ENCODE results near the gene STK4.

GRCh38 chr20:45056473-45057173 lies 90.3 kb downstream of the STK4 start:
- TF ChIP-seq, protein P1, sequence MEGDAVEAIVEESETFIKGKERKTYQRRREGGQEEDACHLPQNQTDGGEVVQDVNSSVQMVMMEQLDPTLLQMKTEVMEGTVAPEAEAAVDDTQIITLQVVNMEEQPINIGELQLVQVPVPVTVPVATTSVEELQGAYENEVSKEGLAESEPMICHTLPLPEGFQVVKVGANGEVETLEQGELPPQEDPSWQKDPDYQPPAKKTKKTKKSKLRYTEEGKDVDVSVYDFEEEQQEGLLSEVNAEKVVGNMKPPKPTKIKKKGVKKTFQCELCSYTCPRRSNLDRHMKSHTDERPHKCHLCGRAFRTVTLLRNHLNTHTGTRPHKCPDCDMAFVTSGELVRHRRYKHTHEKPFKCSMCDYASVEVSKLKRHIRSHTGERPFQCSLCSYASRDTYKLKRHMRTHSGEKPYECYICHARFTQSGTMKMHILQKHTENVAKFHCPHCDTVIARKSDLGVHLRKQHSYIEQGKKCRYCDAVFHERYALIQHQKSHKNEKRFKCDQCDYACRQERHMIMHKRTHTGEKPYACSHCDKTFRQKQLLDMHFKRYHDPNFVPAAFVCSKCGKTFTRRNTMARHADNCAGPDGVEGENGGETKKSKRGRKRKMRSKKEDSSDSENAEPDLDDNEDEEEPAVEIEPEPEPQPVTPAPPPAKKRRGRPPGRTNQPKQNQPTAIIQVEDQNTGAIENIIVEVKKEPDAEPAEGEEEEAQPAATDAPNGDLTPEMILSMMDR (IDR thresholded peaks at IDR 0.05), result no peak
- no peak for TF ChIP-seq POLR2A (IDR thresholded peaks at IDR 0.05)

All from adrenal gland (tissue), 5 donors.